Activated gamma-delta T cell treated with Interleukin-2 at 50 U/mL for 16 hours (primary cell): ENCODE data around the gene GPC5.
"Not testable (repeated sequence)": the region's sequence is repeated elsewhere in the genome, so short reads cannot be mapped to it uniquely, and the experiment has no call there.

ENCODE experiments used
- DNase-seq: peaks from one replicate; pipeline ENCODE4 v3.0.0-alpha.2; 2020

Gene GPC5

GRCh38 chr13:92221916-92222315, 823.5 kb downstream of the GPC5 start:
- no peak for DNase-seq

GRCh38 chr13:92224052-92224821, 825.8 kb downstream of the GPC5 start:
- DNase-seq, result no peak

DNA sequence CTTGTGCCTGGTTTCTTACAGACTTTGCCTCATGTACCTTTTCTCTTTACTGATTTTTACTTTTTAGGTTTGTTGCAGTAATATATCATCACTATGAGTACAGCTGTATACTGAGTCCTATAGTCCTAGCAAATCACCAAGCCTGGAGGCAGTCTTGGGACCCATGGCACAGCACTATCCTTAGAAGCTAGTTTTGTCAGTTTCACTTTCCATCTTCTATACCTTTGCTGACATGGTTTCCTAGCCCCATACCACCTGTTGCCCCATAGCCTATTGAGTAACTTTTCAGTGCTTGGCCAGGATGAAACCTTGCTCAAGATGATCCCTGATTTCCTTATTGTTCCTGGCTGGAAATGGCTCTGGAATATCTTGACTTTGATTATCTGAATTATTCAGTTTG, 826.4 kb downstream of the GPC5 start:
- DNase-seq, result no peak

- no peak for DNase-seq
Observed at GRCh38 chr13:92225861-92226260, 827.4 kb downstream of the GPC5 start.

GRCh38 chr13:92232871-92233270, 834.5 kb downstream of the GPC5 start:
- no peak for DNase-seq

DNA sequence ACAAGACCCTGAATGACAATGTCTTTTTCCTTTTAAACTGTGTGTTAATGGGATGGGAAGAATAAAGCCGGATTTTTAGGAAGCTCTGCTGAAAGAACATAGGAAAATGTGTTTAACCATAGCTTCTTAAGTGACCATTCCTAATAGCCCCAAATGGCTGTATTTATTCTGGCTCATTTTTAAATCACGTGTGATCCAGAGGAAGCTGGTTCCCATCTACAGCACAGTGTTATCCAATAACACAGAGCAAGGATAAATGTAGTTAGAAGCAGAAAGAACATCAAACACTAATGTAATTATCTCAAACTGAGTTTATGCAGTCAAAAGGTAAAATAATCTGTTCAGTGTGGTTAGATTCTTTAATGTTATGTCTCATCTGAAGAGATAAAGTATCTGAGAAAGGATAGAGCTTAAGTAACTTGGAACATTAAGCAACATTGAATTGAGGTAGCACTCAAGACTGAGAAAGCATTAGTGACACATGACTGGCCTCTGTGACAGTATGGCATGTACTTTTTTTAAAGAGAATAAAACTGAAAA, 853.3 kb downstream of the GPC5 start:
- no peak for DNase-seq

- DNase-seq, result no peak
Observed at GRCh38 chr13:92255526-92255925, 857.1 kb downstream of the GPC5 start.

GRCh38 chr13:92256211-92256610, 857.8 kb downstream of the GPC5 start:
- no peak for DNase-seq

- DNase-seq, result no peak
Observed at GRCh38 chr13:92259046-92259445, 860.6 kb downstream of the GPC5 start.

DNA sequence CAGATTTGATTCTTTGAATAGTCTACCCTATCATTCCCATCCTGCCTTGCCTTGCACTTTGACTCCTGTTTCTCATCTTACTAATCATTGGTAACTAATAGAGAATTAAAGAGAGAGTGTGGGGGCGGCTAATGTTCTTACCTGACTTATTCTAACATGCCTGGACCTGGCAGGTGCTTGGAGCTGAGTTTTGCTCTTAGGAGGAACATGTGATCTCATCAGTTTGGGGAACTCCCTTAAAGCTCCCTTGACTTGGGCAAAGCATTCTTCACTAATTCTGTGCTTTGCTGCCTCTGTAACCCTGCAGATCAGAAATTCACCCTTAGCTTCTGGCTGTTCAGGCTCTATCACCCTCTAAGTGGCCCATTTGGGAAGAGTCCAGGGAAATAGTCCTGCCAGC, 861.1 kb downstream of the GPC5 start:
- no peak for DNase-seq

- no peak for DNase-seq
Observed at GRCh38 chr13:92260363-92260762, 861.9 kb downstream of the GPC5 start.

GRCh38 chr13:92262100-92262788, 863.8 kb downstream of the GPC5 start:
- no peak for DNase-seq

- no peak for DNase-seq
Observed at GRCh38 chr13:92265408-92265807, 867.0 kb downstream of the GPC5 start.

- DNase-seq, result no peak
Observed at GRCh38 chr13:92270990-92271389, 872.6 kb downstream of the GPC5 start.

GRCh38 chr13:92272177-92272576, 873.8 kb downstream of the GPC5 start:
- no peak for DNase-seq

- not testable (repeated sequence) for DNase-seq
Observed at GRCh38 chr13:92280986-92281385, 882.6 kb downstream of the GPC5 start.

- DNase-seq, result not testable (repeated sequence)
Observed at GRCh38 chr13:92290718-92291307, 892.4 kb downstream of the GPC5 start.

- DNase-seq, result not testable (repeated sequence)
Observed at GRCh38 chr13:92294533-92294932, 896.1 kb downstream of the GPC5 start.

DNA sequence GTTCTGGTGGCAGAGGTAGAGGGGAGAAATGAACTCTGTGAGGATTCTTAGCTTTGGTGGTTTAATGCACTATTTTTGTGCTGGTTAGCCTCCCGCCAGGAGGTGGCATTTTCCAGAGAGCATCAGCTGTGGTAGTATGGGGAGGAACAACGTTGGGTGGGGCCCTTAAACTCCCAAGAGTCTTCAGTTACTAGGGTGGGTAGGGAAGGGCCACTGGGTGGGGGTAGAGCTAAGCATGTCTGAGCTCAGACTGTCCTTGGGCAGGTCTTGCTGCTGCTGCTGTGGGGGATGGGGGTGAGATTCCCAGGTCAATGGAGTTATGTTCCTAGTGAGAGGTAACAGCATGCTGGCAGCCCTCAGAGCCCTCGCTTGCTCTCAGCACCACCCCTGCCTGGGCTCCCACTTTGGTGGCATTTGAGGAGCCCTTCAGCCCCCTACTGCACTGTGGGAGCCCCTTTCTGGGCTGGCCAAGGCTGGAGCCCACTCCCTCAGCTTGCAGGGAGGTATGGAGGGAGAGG, 897.8 kb downstream of the GPC5 start:
- not testable (repeated sequence) for DNase-seq

GRCh38 chr13:92297971-92298942, 899.8 kb downstream of the GPC5 start:
- DNase-seq, result no peak

- no peak for DNase-seq
Observed at GRCh38 chr13:92300651-92301050, 902.2 kb downstream of the GPC5 start.

DNA sequence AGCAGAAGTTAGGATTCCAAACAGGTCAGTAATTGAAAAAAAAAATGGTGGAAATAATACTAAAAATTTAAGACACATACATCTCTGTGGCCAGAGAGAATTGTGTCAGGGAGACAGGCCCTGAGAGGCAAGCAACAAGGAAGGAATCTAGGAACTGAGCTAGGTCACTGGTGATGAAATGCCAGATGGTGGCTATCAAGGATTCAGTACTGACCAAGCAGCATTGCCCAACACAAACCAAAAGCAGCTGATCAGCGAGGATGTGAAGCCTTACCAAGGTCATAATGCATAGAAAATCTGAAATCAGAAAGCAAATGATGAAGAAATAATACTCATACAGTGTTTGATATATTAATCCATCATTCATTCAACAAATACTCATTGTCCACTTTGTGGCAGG, 905.0 kb downstream of the GPC5 start:
- no peak for DNase-seq
